Adrenal gland (tissue), 5 donors: ENCODE measurements around the gene LRPAP1.

ENCODE experiments used
- CTCF ChIP-seq, 6 experiments: fragments of 450-650 bp in 4 of 6; fragments of 200-600 bp in 2 of 6; sonication (generic) in 1 of 6; IDR thresholded peaks; 1 replicate in 5 of 6; 2 replicates in 1 of 6; pipeline versions ENCODE4 v1.5.1 to v1.8.0; 2016 to 2021; ENCODE audit warnings: antibody characterized with exemption in 6 of 6, mild to moderate bottlenecking in 2 of 6, moderate library complexity in 1 of 6
- POLR2A ChIP-seq, 2 donors: fragments of 450-650 bp; IDR thresholded peaks; one replicate each; pipeline ENCODE4 v1.6.1; 2017; ENCODE audit warnings: antibody characterized with exemption in 2 of 2, mild to moderate bottlenecking in 2 of 2, moderate library complexity in 1 of 2
- donor health status: DM: no; HTN: no; CAD: no.

- TF ChIP-seq POLR2A (IDR thresholded peaks at IDR 0.05) (no peak), CTCF (IDR thresholded peaks at IDR 0.05) (no peak)
Measured at GRCh38 chr4:3500634-3501101, 31.6 kb downstream of the LRPAP1 start.
